ENCODE data around the gene TMA7. TPM values are rescaled to one million over a fixed set of nuclear protein-coding genes. Genes with fewer than 3 reads are reported as not detected.

The TMA7 gene
- total and polyA plus RNA-seq, 2 of the 13 experiments (the other 11 are each of a cell fraction or from before 2014, with no cell fraction given) = 100 to 486 TPM

DNA sequence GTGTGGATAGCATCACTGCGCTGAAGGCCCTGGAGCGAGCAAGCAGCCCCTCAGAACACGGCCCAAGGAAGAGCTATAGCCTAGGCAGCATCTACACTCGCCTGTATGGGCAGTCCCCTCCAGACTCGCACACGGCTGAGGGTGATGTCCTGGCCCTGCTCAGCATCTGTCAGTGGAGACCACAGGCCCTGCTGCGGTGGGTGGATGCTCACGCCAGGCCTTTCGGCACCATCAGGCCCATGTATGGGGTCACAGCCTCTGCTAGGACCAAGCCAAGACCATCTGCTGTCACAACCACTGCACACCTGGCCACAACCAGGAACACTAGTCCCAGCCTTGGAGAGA lies 27.0 kb downstream of the TMA7 start:
- Histone ChIP-seq H3K4me3 (replicated peaks in 1 of 3; ENCODE audit: insufficient read depth in 1 of 3, low read depth in 2 of 3, low read length in 3 of 3) (no peak overlapping the region), H3K27ac (ENCODE audit: extremely low read length, insufficient read depth, low read length) (no peak overlapping the region), H3K79me2 (ENCODE audit: insufficient read depth, low read length) (no peaks in the 10 kb centered on the region), H4K20me1 (ENCODE audit: insufficient read depth, low read length) (no peaks in the 10 kb centered on the region), H2AFZ (ENCODE audit: low read length) (no peak overlapping the region), H3K4me1 (ENCODE audit: insufficient read depth, low read length) (peaks cover 58% of the 10 kb centered on the region), H3K36me3 (replicated peaks in 1 of 2; ENCODE audit: control insufficient read depth in 1 of 2, insufficient read depth in 2 of 2, low read length in 2 of 2) (peaks cover 3 to 10% of the 10 kb centered on the region in 2 experiments; a peak in 3 of 5 replicates), H3K9me3 (ENCODE audit: low read length) (no peaks in the 10 kb centered on the region), H3K27me3 (ENCODE audit: control insufficient read depth in 1 of 2, insufficient read depth in 2 of 2, low read length in 2 of 2) (no peaks in the 10 kb centered on the region), H3K9ac (ENCODE audit: insufficient read depth, low read depth, low read length) (no peak overlapping the region), H3K4me2 (ENCODE audit: low read depth, low read length) (no peak overlapping the region)
- no peak for ATAC-seq
- in situ Hi-C loops (cut with HindIII; ENCODE audit: extremely low pct_ligation_motif_present, low pct_unique_long_range_greater_than_20kb) = loop anchor here (5.0 kb wide), 2 partner anchors 35 to 90 kb away; partner anchors contain the start of genes PFKFB4 and SHISA5
- CTCF ChIA-PET (ENCODE audit: low intra/inter-chr PET ratio, low total read pairs) = no interaction called here
- POLR2A ChIA-PET = interaction anchor here (1.5 to 2.1 kb wide), 2 partner anchors 16 to 20 kb away, joined by 4 to 7 read pairs; partner anchors contain the start of gene ATRIP
- intact Hi-C loops (cut with micrococcal nuclease; ENCODE audit: unreplicated experiment) = no loop called here
- TF ChIP-seq, protein P1, sequence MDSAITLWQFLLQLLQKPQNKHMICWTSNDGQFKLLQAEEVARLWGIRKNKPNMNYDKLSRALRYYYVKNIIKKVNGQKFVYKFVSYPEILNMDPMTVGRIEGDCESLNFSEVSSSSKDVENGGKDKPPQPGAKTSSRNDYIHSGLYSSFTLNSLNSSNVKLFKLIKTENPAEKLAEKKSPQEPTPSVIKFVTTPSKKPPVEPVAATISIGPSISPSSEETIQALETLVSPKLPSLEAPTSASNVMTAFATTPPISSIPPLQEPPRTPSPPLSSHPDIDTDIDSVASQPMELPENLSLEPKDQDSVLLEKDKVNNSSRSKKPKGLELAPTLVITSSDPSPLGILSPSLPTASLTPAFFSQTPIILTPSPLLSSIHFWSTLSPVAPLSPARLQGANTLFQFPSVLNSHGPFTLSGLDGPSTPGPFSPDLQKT (CRISPR knock-in tag; IDR thresholded peaks at IDR 0.05; ENCODE audit: borderline replicate concordance) = no peak
- TF ChIP-seq BORCS8-MEF2B (CRISPR knock-in tag; IDR thresholded peaks at IDR 0.05) = 0 out of 2 replicates have a peak, but pooled peaks have one; percentile 20
- TF ChIP-seq ZNF274 (CRISPR knock-in tag; IDR thresholded peaks at IDR 0.05) = peak; percentile 6; the same call in 1 of the 2 replicates
- TF ChIP-seq AGO2 (optimal IDR thresholded peaks at IDR 0.05; ENCODE audit: low read depth, low read length) = peak; percentile 19
- TF ChIP-seq TARDBP (CRISPR knock-in tag; IDR thresholded peaks at IDR 0.05) = peak; percentile 32; the same call in 1 of the 2 replicates
- TF ChIP-seq, protein P2, sequence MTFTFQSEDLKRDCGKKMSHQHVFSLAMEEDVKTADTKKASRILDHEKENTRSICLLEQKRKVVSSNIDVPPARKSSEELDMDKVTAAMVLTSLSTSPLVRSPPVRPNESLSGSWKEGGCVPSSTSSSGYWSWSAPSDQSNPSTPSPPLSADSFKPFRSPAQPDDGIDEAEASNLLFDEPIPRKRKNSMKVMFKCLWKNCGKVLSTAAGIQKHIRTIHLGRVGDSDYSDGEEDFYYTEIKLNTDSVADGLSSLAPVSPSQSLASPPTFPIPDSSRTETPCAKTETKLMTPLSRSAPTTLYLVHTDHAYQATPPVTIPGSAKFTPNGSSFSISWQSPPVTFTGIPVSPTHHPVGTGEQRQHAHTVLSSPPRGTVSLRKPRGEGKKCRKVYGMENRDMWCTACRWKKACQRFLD (CRISPR knock-in tag; IDR thresholded peaks at IDR 0.05; ENCODE audit: borderline replicate concordance) = no peak
- no peak for DNase-seq (ENCODE audit: low spot score)
- FAIRE-seq = no peak
- WGBS (ENCODE audit: low lambda C conversion rate) = 95% methylated on average over 8 of the region's 9 CpGs
- BruUV-seq (replicated peaks) = no TSS peak
